ENCODE results near the gene GUCY1B1.
A peak's percentile ranks its signal among the peaks of the same experiment; 100 is the strongest.
"Not testable (repeated sequence)": the region's sequence is repeated elsewhere in the genome, so short reads cannot be mapped to it uniquely, and the experiment has no call there.

The GUCY1B1 gene

GRCh38 chr4:155763551-155763950, 4.7 kb downstream of the GUCY1B1 start:
- DNase-seq: no peak

- no peak for DNase-seq
Measured at GRCh38 chr4:155765149-155765548, 6.3 kb downstream of the GUCY1B1 start.

- no peak for DNase-seq
Measured at GRCh38 chr4:155766622-155767021, 7.8 kb downstream of the GUCY1B1 start.

- DNase-seq: no peak
Measured at GRCh38 chr4:155768370-155768769, 9.5 kb downstream of the GUCY1B1 start.

GRCh38 chr4:155769090-155769489, 10.3 kb downstream of the GUCY1B1 start:
- DNase-seq: no peak

- no peak for DNase-seq
Measured at GRCh38 chr4:155772459-155773195, 13.8 kb downstream of the GUCY1B1 start.

GRCh38 chr4:155773196-155773800, 14.5 kb downstream of the GUCY1B1 start:
- no peak for DNase-seq

GRCh38 chr4:155774033-155774432, 15.2 kb downstream of the GUCY1B1 start:
- no peak for DNase-seq

- no peak for DNase-seq
Measured at GRCh38 chr4:155777971-155778735, 19.3 kb downstream of the GUCY1B1 start.

GRCh38 chr4:155780775-155781174, 22.0 kb downstream of the GUCY1B1 start:
- no peak for DNase-seq

- no peak for DNase-seq
Measured at GRCh38 chr4:155781249-155781831, 22.5 kb downstream of the GUCY1B1 start.

- DNase-seq: no peak
Measured at GRCh38 chr4:155784637-155785036, 25.8 kb downstream of the GUCY1B1 start.

GRCh38 chr4:155785828-155786227, 27.0 kb downstream of the GUCY1B1 start:
- no peak for DNase-seq

GRCh38 chr4:155787113-155787710, 28.4 kb downstream of the GUCY1B1 start:
- peak; percentile 15 for DNase-seq

- DNase-seq: no peak
Measured at GRCh38 chr4:155789391-155789790, 30.6 kb downstream of the GUCY1B1 start.

- DNase-seq: no peak
Measured at GRCh38 chr4:155789982-155790381, 31.2 kb downstream of the GUCY1B1 start.

GRCh38 chr4:155794589-155795236, 35.9 kb downstream of the GUCY1B1 start:
- no peak for DNase-seq

GRCh38 chr4:155795991-155796390, 37.2 kb downstream of the GUCY1B1 start:
- no peak for DNase-seq

GRCh38 chr4:155797581-155797980, 38.8 kb downstream of the GUCY1B1 start:
- DNase-seq: not testable (repeated sequence)

- DNase-seq: no peak
Measured at GRCh38 chr4:155799116-155799793, 40.4 kb downstream of the GUCY1B1 start.

GRCh38 chr4:155799794-155800123, 40.9 kb downstream of the GUCY1B1 start:
- no peak for DNase-seq

Data from CD4-positive, alpha-beta T cell treated with Interleukin-4 for 4 hours (primary cell).